Uterus (tissue), 4 donors: Measurements from ENCODE around the gene LRRC63. TPM values are rescaled to one million over a fixed set of nuclear protein-coding genes. Genes with fewer than 3 reads are reported as not detected.

ENCODE experiments used
- DNase-seq, 2 donors: peaks; one replicate each; pipeline ENCODE4 v3.0.0-alpha.2; 2019 to 2020
- H3K27ac ChIP-seq, 2 donors: fragments of 200-600 bp; sonication (generic); 1 replicate in 1 of 2; 2 replicates in 1 of 2; pipeline ENCODE4 v1.5.1; 2016 to 2018
- H3K27me3 ChIP-seq, 2 donors: fragments of 200-600 bp; sonication (generic); one replicate each; pipeline ENCODE4 v1.5.1; 2018 to 2019; ENCODE audit warnings: control low read depth in 1 of 2
- H3K36me3 ChIP-seq, 2 donors: fragments of 200-600 bp; sonication (generic); one replicate each; pipeline ENCODE4 v1.5.1; 2019; ENCODE audit warnings: control low read depth in 1 of 2
- H3K4me1 ChIP-seq, 2 donors: fragments of 200-600 bp; sonication (generic); one replicate each; pipeline ENCODE4 v1.5.1; 2018 to 2019; ENCODE audit warnings: control low read depth in 1 of 2
- H3K4me3 ChIP-seq, 2 donors: fragments of 200-600 bp; sonication (generic); 1 replicate in 1 of 2; 2 replicates in 1 of 2; pipeline ENCODE4 v1.5.1; 2018 to 2019; ENCODE audit warnings: mild to moderate bottlenecking in 1 of 2
- H3K9me3 ChIP-seq, 2 donors: fragments of 200-600 bp; sonication (generic); one replicate each; pipeline ENCODE4 v1.5.1; 2019; ENCODE audit warnings: control low read depth in 1 of 2
- POLR2A ChIP-seq, 2 donors: fragments of 450-650 bp; IDR thresholded peaks; one replicate each; pipeline ENCODE4 v1.6.1; 2016; ENCODE audit warnings: antibody characterized with exemption in 2 of 2, mild to moderate bottlenecking in 1 of 2, moderate library complexity in 1 of 2
- intact Hi-C: fragments of 100-400 bp; cut with DNase I; formaldehyde crosslinking; loops from one replicate; pipeline ENCODE4 v1.15.1; 2023; ENCODE audit warnings: low total_unique reads
- total RNA-seq, 4 donors: library from RNA; depleted of rRNA in 3 of 4; stranded (reverse); fragments of >200 nt in 3 of 4; gene quantifications; one replicate each; pipeline versions ENCODE4 v1.1.0 to v1.2.4, GENCODE V29; 2014 to 2023
- TF ChIP-seq, protein P1 (sequence below), 4 experiments: fragments of 200-600 bp in 2 of 4; fragments of 450-650 bp in 2 of 4; sonication (generic) in 2 of 4; IDR thresholded peaks; one replicate each; pipeline ENCODE4 v1.5.1; 2016 to 2019; ENCODE audit warnings: antibody characterized with exemption in 4 of 4, mild to moderate bottlenecking in 2 of 4, moderate library complexity in 1 of 4
- donor health status: DM: yes; HTN: yes; CAD: no.

LRRC63 gene
- total RNA-seq, 4 donors from 2014 or later, result 1.2 TPM; not detected in 3

DNA sequence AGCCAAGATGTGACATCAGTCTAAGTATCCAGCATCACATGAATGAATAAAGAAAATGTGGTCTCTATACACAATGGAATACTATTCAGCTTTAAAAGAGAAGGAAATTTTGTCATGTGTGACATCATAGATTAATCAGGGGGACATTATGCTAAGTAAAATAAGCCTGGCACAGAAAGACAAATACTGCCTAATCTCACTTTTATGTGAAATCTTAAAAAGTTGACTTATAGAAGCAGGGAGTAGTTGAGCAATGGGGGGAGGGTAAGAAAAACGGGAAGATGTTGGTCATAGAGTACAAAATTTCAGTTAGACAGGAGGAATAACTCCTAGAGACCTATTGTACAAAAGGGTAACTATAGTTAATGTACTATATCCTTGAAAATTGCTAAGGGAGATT lies 19.3 kb upstream of the LRRC63 start:
- Histone ChIP-seq H3K4me1 (no peaks in the 10 kb centered on the region), H3K27me3 (no peaks in the 10 kb centered on the region), H3K27ac (no peak overlapping the region), H3K9me3 (no peaks in the 10 kb centered on the region), H3K36me3 (no peaks in the 10 kb centered on the region), H3K4me3 (no peak overlapping the region)
- DNase-seq, result no peak
- TF ChIP-seq POLR2A (IDR thresholded peaks at IDR 0.05), result no peak
- TF ChIP-seq, protein P1, sequence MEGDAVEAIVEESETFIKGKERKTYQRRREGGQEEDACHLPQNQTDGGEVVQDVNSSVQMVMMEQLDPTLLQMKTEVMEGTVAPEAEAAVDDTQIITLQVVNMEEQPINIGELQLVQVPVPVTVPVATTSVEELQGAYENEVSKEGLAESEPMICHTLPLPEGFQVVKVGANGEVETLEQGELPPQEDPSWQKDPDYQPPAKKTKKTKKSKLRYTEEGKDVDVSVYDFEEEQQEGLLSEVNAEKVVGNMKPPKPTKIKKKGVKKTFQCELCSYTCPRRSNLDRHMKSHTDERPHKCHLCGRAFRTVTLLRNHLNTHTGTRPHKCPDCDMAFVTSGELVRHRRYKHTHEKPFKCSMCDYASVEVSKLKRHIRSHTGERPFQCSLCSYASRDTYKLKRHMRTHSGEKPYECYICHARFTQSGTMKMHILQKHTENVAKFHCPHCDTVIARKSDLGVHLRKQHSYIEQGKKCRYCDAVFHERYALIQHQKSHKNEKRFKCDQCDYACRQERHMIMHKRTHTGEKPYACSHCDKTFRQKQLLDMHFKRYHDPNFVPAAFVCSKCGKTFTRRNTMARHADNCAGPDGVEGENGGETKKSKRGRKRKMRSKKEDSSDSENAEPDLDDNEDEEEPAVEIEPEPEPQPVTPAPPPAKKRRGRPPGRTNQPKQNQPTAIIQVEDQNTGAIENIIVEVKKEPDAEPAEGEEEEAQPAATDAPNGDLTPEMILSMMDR (IDR thresholded peaks at IDR 0.05), result no peak
- intact Hi-C loops, result no loop called here

DNA sequence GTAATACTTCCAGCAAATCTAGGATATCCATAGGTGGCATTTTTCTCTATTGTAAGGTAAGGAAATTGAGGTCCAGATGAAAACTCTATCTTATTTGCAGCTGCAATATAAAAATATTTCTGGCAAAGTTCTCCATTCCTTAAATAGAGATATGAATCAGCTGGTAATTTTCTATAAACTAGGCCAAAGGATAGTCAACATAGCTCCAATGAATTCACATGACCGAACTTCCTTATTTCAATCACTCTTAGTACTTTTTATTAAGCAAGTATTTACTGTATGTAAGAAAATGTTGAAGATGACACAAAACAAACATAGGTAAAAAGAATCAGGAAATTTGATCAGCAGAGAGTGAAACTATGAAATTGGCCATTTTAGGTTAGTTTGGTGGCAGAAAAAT lies 16.7 kb upstream of the LRRC63 start:
- H3K9me3 ChIP-seq, result no peaks in the 10 kb centered on the region
- intact Hi-C loops, result no loop called here
- DNase-seq, result no peak
- H3K4me3 ChIP-seq, result no peak overlapping the region
- H3K27ac ChIP-seq, result no peak overlapping the region
- TF ChIP-seq, protein P1 (IDR thresholded peaks at IDR 0.05), result no peak
- no peak for TF ChIP-seq POLR2A (IDR thresholded peaks at IDR 0.05)
- H3K27me3 ChIP-seq, result no peaks in the 10 kb centered on the region
- H3K36me3 ChIP-seq, result no peaks in the 10 kb centered on the region
- H3K4me1 ChIP-seq, result no peaks in the 10 kb centered on the region

GRCh38 chr13:46197299-46198048 lies 14.3 kb upstream of the LRRC63 start:
- no peaks in the 10 kb centered on the region for H3K9me3 ChIP-seq
- no peak for TF ChIP-seq POLR2A (IDR thresholded peaks at IDR 0.05)
- TF ChIP-seq, protein P1 (IDR thresholded peaks at IDR 0.05), result no peak
- H3K27ac ChIP-seq, result no peak overlapping the region
- H3K4me1 ChIP-seq, result no peaks in the 10 kb centered on the region
- intact Hi-C loops, result no loop called here
- H3K4me3 ChIP-seq, result no peak overlapping the region
- DNase-seq, result no peak
- H3K36me3 ChIP-seq, result no peaks in the 10 kb centered on the region
- no peaks in the 10 kb centered on the region for H3K27me3 ChIP-seq

GRCh38 chr13:46198696-46199193 lies 13.0 kb upstream of the LRRC63 start:
- no peaks in the 10 kb centered on the region for H3K36me3 ChIP-seq
- no peak overlapping the region for H3K4me3 ChIP-seq
- no peaks in the 10 kb centered on the region for H3K4me1 ChIP-seq
- intact Hi-C loops, result no loop called here
- no peak for DNase-seq
- no peaks in the 10 kb centered on the region for H3K9me3 ChIP-seq
- H3K27me3 ChIP-seq, result no peaks in the 10 kb centered on the region
- H3K27ac ChIP-seq, result no peak overlapping the region
- TF ChIP-seq, protein P1 (IDR thresholded peaks at IDR 0.05), result no peak
- TF ChIP-seq POLR2A (IDR thresholded peaks at IDR 0.05), result no peak

- intact Hi-C loops, result no loop called here
- TF ChIP-seq POLR2A (IDR thresholded peaks at IDR 0.05), result no peak
- TF ChIP-seq, protein P1 (IDR thresholded peaks at IDR 0.05), result no peak
These were observed 9.4 kb upstream of the LRRC63 start for GRCh38 chr13:46202188-46202795.

More at GRCh38 chr13:46202188-46202795, 9.4 kb upstream of the LRRC63 start:
- Histone ChIP-seq H3K27me3 (no peaks in the 10 kb centered on the region), H3K4me3 (no peak overlapping the region), H3K27ac (no peak overlapping the region), H3K36me3 (no peaks in the 10 kb centered on the region), H3K9me3 (no peaks in the 10 kb centered on the region), H3K4me1 (no peaks in the 10 kb centered on the region)
- DNase-seq, result no peak
